Fibroblast of mammary gland (primary cell): Measurements from ENCODE around the gene CFAP161.
A peak's percentile ranks its signal among the peaks of the same experiment; 100 is the strongest.

Source experiments
- DNase-seq: peaks from one replicate; pipeline ENCODE4 v3.0.0-alpha.2; 2010; ENCODE audit warnings: low read depth
- H3K4me3 ChIP-seq: 2 replicates; pipeline ENCODE4 v1.5.1; 2011; ENCODE audit warnings: low read depth, mild to moderate bottlenecking, low read length, moderate library complexity; ENCODE audit not compliant: control insufficient read depth
- CTCF ChIP-seq: conservative IDR thresholded peaks from 2 replicates; pipeline ENCODE4 v1.5.1; 2011; ENCODE audit warnings: low read depth, low read length, inconsistent platforms; ENCODE audit not compliant: control insufficient read depth, insufficient read depth

The CFAP161 gene

GRCh38 chr15:81097116-81097889 lies 36.8 kb upstream of the CFAP161 start:
- no peak overlapping the region for H3K4me3 ChIP-seq
- no peak for DNase-seq
- no peak for TF ChIP-seq CTCF

GRCh38 chr15:81097890-81098280 lies 36.2 kb upstream of the CFAP161 start:
- TF ChIP-seq CTCF, result no peak
- peak; percentile 28 for DNase-seq
- H3K4me3 ChIP-seq, result no peak overlapping the region

- DNase-seq, result no peak
- TF ChIP-seq CTCF, result no peak
- H3K4me3 ChIP-seq, result no peak overlapping the region
Measured at GRCh38 chr15:81098349-81098748, 35.7 kb upstream of the CFAP161 start.

- H3K4me3 ChIP-seq, result no peak overlapping the region
- no peak for TF ChIP-seq CTCF
- DNase-seq, result peak; percentile 21
Measured at GRCh38 chr15:81098861-81099651, 35.0 kb upstream of the CFAP161 start.

GRCh38 chr15:81101894-81102815 lies 31.9 kb upstream of the CFAP161 start:
- TF ChIP-seq CTCF, result no peak
- DNase-seq, result no peak
- no peak overlapping the region for H3K4me3 ChIP-seq

GRCh38 chr15:81103857-81104256 lies 30.2 kb upstream of the CFAP161 start:
- TF ChIP-seq CTCF, result no peak
- no peak for DNase-seq
- no peak overlapping the region for H3K4me3 ChIP-seq
